Esophagus squamous epithelium (tissue), 5 donors: ENCODE data around the gene DNAH10. TPM values are rescaled to one million over a fixed set of nuclear protein-coding genes. Genes with fewer than 3 reads are reported as not detected.

Source experiments
- DNase-seq: peaks from one replicate; lab custom pipeline; 2025; lab: John Stamatoyannopoulos, UW
- H3K27ac ChIP-seq, 4 donors: fragments of 200-600 bp; sonication (generic); one replicate each; pipeline ENCODE4 v1.5.1; 2016 to 2019; ENCODE audit warnings: mild to moderate bottlenecking in 1 of 4
- H3K27me3 ChIP-seq, 4 donors: fragments of 200-600 bp; sonication (generic); 1 replicate in 3 of 4; 2 replicates in 1 of 4; pipeline versions ENCODE4 v1.5.1 to v1.6.0; 2017 to 2021; ENCODE audit warnings: antibody characterized with exemption in 1 of 4
- H3K36me3 ChIP-seq, 3 donors: fragments of 200-600 bp; sonication (generic); one replicate each; pipeline ENCODE4 v1.5.1; 2016 to 2019
- H3K4me1 ChIP-seq, 3 donors: fragments of 200-600 bp; sonication (generic); one replicate each; pipeline ENCODE4 v1.5.1; 2017 to 2019
- H3K4me3 ChIP-seq, 4 donors: fragments of 200-600 bp; sonication (generic); 1 replicate in 3 of 4; 2 replicates in 1 of 4; pipeline ENCODE4 v1.5.1; 2016 to 2019; ENCODE audit warnings: mild to moderate bottlenecking in 2 of 4, moderate library complexity in 1 of 4
- H3K9me3 ChIP-seq, 3 donors: fragments of 200-600 bp; sonication (generic); one replicate each; pipeline ENCODE4 v1.5.1; 2016 to 2019
- CTCF ChIP-seq, 6 experiments: fragments of 450-650 bp in 4 of 6; fragments of 200-600 bp in 2 of 6; sonication (generic) in 2 of 6; IDR thresholded peaks; one replicate each; pipeline ENCODE4 v1.5.1; 2016 to 2019; ENCODE audit warnings: antibody characterized with exemption in 6 of 6, mild to moderate bottlenecking in 4 of 6, moderate library complexity in 4 of 6
- POLR2A ChIP-seq, 4 donors: fragments of 450-650 bp; IDR thresholded peaks; one replicate each; pipeline ENCODE4 v1.6.1; 2017; ENCODE audit warnings: antibody characterized with exemption in 4 of 4, mild to moderate bottlenecking in 4 of 4, moderate library complexity in 3 of 4
- WGBS, 2 donors: methylation state at CpG; one replicate each; pipeline ENCODE4 v1.1.5; 2018; 5-methylcytosine and 5-hydroxymethylcytosine counted together
- intact Hi-C: fragments of 100-400 bp; cut with DNase I; formaldehyde crosslinking; loops from one replicate; pipeline ENCODE4 v1.15.0; 2022
- total RNA-seq, 4 donors: library from RNA; depleted of rRNA; stranded (reverse); fragments of >200 nt; gene quantifications; one replicate each; pipeline ENCODE4 v1.1.0, GENCODE V29; 2016
- donor health status: DM: yes; HTN: yes; CAD: no.

Gene DNAH10
- total RNA-seq, 4 donors from 2014 or later: not detected

DNA sequence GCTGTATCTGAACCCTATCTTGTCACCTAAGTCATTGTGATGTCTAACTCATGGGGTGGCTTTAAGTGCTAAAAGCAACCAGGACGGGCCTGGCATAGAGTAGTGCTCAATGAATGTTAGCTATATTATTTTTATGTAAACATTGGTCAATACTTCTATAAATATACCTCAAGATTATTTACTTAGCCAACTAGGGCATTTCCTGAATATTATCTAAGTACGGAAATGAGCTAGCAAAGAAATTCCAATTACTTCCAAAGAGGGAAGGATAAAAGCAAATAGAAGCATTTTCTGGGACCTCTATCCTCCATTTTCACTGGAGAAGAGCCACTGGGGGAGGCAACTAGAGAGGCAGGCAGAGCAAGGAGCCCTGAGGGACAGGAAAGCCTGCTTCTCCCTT is 189.9 kb downstream of the DNAH10 start:
- 73 to 83% methylated on average over 2 of the region's 2 CpGs for WGBS, 2 donors

GRCh38 chr12:123954647-123955350 is 192.7 kb downstream of the DNAH10 start:
- H3K27me3 ChIP-seq: no peaks in the 10 kb centered on the region
- 89 to 95% methylated on average over 5 to 7 of the region's 10 CpGs for WGBS, 2 donors
- H3K36me3 ChIP-seq: no peaks in the 10 kb centered on the region
- intact Hi-C loops: no loop called here
- no peak overlapping the region for H3K4me3 ChIP-seq
- no peaks in the 10 kb centered on the region for H3K9me3 ChIP-seq
- H3K27ac ChIP-seq: no peak overlapping the region
- H3K4me1 ChIP-seq: peaks cover 0 to 4% (median 0%) of the 10 kb centered on the region in 3 donors
- no peak for TF ChIP-seq CTCF (IDR thresholded peaks at IDR 0.05)
- no peak for TF ChIP-seq POLR2A (IDR thresholded peaks at IDR 0.05)
- DNase-seq: no peak

More for the DNA sequence above, 189.9 kb downstream of the DNAH10 start:
- DNase-seq: no peak
- no peaks in the 10 kb centered on the region for H3K27me3 ChIP-seq
- TF ChIP-seq CTCF (IDR thresholded peaks at IDR 0.05) (no peak), POLR2A (IDR thresholded peaks at IDR 0.05) (no peak)
- H3K27ac ChIP-seq: no peak overlapping the region
- no peak overlapping the region for H3K4me3 ChIP-seq
- H3K9me3 ChIP-seq: no peaks in the 10 kb centered on the region
- peaks cover 0 to 4% (median 0%) of the 10 kb centered on the region in 3 donors for H3K4me1 ChIP-seq
- intact Hi-C loops: no loop called here
- no peaks in the 10 kb centered on the region for H3K36me3 ChIP-seq

DNA sequence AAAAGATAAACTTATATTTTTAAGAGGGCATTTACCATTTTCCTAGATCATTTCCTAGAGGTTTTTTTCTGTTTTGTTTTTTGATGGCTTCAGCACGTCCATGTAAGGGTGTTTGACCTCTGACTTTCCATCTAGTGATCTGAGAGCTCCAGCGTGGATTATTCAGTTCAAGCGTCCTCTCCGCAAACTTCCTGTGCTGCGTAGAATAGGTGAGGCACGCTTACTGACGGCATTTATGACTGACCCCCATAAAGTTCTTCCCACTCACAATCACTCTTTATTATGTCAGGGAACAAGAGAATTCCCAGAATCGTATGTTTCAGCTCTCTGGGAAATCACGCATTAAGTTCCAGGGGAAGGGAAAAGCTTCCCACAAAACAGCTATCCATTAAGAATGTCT is 194.1 kb downstream of the DNAH10 start:
- intact Hi-C loops: no loop called here
- peaks cover 0 to 4% (median 0%) of the 10 kb centered on the region in 3 donors for H3K4me1 ChIP-seq
- H3K27me3 ChIP-seq: no peaks in the 10 kb centered on the region
- no peak for DNase-seq
- WGBS, 2 donors: 87 to 88% methylated on average over 9 of the region's 9 CpGs
- no peaks in the 10 kb centered on the region for H3K36me3 ChIP-seq
- no peaks in the 10 kb centered on the region for H3K9me3 ChIP-seq
- no peak overlapping the region for H3K4me3 ChIP-seq
- TF ChIP-seq CTCF (IDR thresholded peaks at IDR 0.05): no peak
- TF ChIP-seq POLR2A (IDR thresholded peaks at IDR 0.05): no peak
- no peak overlapping the region for H3K27ac ChIP-seq

DNA sequence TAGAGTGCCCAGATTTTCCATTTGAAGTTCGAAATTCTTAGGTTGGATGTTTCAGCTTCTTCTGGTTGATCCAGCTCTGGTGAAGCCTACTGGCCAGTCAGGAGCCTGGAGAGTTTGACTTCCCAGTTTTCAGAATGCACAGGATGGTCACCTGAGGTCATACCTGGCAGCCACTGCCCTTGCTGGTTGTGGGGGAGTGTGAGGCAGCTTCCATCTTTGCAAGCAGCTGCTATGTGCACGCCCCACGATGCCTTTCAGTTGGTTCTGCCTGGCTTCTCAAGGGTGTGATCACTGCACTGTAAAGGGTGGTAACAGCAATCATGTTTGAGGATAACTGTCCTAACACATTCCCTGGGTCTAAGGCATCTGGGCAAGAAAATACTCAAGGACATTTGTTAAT is 195.1 kb downstream of the DNAH10 start:
- TF ChIP-seq CTCF (IDR thresholded peaks at IDR 0.05) (no peak), POLR2A (IDR thresholded peaks at IDR 0.05) (no peak)
- DNase-seq: no peak
- 70 to 85% methylated on average over 1 to 3 of the region's 3 CpGs for WGBS, 2 donors

DNA sequence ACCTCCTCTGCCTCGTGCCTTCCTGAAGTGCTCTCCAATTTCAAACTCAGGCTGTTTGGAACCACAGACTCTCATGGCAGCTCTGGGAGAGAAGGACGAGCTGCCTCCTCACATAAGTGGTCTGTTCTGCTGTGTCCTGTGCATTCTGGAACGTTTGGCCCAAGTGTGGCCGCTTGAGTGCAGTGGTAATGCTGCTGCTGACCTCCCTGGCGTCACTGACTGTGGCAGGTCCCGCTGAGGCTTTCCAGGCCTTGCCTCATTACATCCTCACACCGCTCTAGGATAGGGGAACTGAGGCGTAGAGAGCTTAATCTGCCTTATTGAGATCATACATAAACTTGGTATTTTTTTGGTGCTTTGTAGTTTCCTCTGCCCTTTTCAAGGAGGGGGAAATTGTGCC is 196.4 kb downstream of the DNAH10 start:
- Histone ChIP-seq H3K4me3 (no peak overlapping the region), H3K9me3 (no peaks in the 10 kb centered on the region), H3K27me3 (no peaks in the 10 kb centered on the region), H3K4me1 (no peaks in the 10 kb centered on the region), H3K27ac (no peak overlapping the region), H3K36me3 (no peaks in the 10 kb centered on the region)
- DNase-seq: no peak
- intact Hi-C loops: no loop called here
- no peak for TF ChIP-seq CTCF (IDR thresholded peaks at IDR 0.05)
- TF ChIP-seq POLR2A (IDR thresholded peaks at IDR 0.05): no peak
- 84 to 89% methylated on average over 7 to 8 of the region's 8 CpGs for whole genome bisulfite sequencing, 2 donors

More for the DNA sequence above, 195.1 kb downstream of the DNAH10 start:
- Histone ChIP-seq H3K4me3 (no peak overlapping the region), H3K4me1 (peaks cover 0 to 2% (median 0%) of the 10 kb centered on the region in 3 donors), H3K9me3 (no peaks in the 10 kb centered on the region), H3K36me3 (no peaks in the 10 kb centered on the region), H3K27me3 (no peaks in the 10 kb centered on the region), H3K27ac (no peak overlapping the region)
- intact Hi-C loops: no loop called here
